Stimulated activated CD8-positive, alpha-beta memory T cell treated with anti-CD3 and anti-CD28 coated beads, Interleukin-7, amount 100 ng/mL, for 4 hours (primary cell): ENCODE measurements around the gene RARRES2.

Experiments
- DNase-seq, 2 donors: peaks; one replicate each; pipeline ENCODE4 v3.0.0-alpha.2; 2020; ENCODE audit warnings: low read depth in 2 of 2

Gene RARRES2

GRCh38 chr7:150337659-150338081 lies 3.8 kb downstream of the RARRES2 start:
- DNase-seq, result no peak

- no peak for DNase-seq
These were observed 4.2 kb downstream of the RARRES2 start for GRCh38 chr7:150337179-150337578.

GRCh38 chr7:150336746-150337145 lies 4.7 kb downstream of the RARRES2 start:
- no peak for DNase-seq

- no peak for DNase-seq
These were observed 5.7 kb downstream of the RARRES2 start for GRCh38 chr7:150335774-150336112.

- DNase-seq, result no peak
These were observed 6.2 kb downstream of the RARRES2 start for GRCh38 chr7:150335108-150335773.

GRCh38 chr7:150334108-150334507 lies 7.3 kb downstream of the RARRES2 start:
- DNase-seq, result no peak

GRCh38 chr7:150333659-150334058 lies 7.8 kb downstream of the RARRES2 start:
- no peak for DNase-seq

- DNase-seq, result no peak
These were observed 8.4 kb downstream of the RARRES2 start for GRCh38 chr7:150332852-150333635.

- DNase-seq, result no peak
These were observed 11.1 kb downstream of the RARRES2 start for GRCh38 chr7:150330211-150330885.

- no peak for DNase-seq
These were observed 11.9 kb downstream of the RARRES2 start for GRCh38 chr7:150329331-150330120.

GRCh38 chr7:150327308-150327707 lies 14.1 kb downstream of the RARRES2 start:
- no peak for DNase-seq

- no peak for DNase-seq
These were observed 14.7 kb downstream of the RARRES2 start for GRCh38 chr7:150326657-150327268.

- DNase-seq, result no peak
These were observed 15.5 kb downstream of the RARRES2 start for GRCh38 chr7:150325901-150326300.

- DNase-seq, result no peak
These were observed 16.3 kb downstream of the RARRES2 start for GRCh38 chr7:150325110-150325611.

- no peak for DNase-seq
These were observed 17.0 kb downstream of the RARRES2 start for GRCh38 chr7:150324373-150324961.

- no peak for DNase-seq
These were observed 17.6 kb downstream of the RARRES2 start for GRCh38 chr7:150323682-150324372.

- peak; percentile 33 to 63 for DNase-seq
These were observed 18.4 kb downstream of the RARRES2 start, which contains the start of the genes ACTR3C and LRRC61 for GRCh38 chr7:150322833-150323681. ACTR3C (minus strand) TSS chr7:150323545; CDS start chr7:150295296, 28,249 bp downstream. LRRC61 (plus strand) TSS chr7:150323355; CDS start chr7:150336862, 13,507 bp downstream.

GRCh38 chr7:150322114-150322832 lies 19.2 kb downstream of the RARRES2 start:
- DNase-seq, result peak; percentile 27 to 56

GRCh38 chr7:150321788-150322113 lies 19.7 kb downstream of the RARRES2 start:
- DNase-seq, result no peak
